ENCODE results near the gene CHTF8. TPM values are rescaled to one million over a fixed set of nuclear protein-coding genes. Genes with fewer than 3 reads are reported as not detected.

CHTF8 gene
- polyA plus RNA-seq, 1 experiment: 84.8 TPM

- Histone ChIP-seq H3K27me3 (ENCODE audit: control insufficient read depth, insufficient read depth, low read length) (no peaks in the 10 kb centered on the region), H3K4me3 (ENCODE audit: low read depth, low read length) (no peak overlapping the region), H3K27ac (ENCODE audit: low read depth, low read length) (no peak overlapping the region), H3K9me3 (ENCODE audit: control insufficient read depth, insufficient read depth, low read length) (no peaks in the 10 kb centered on the region)
- DNase-seq (ENCODE audit: low read depth, low spot score): no peak
- ChIA-PET POLR2A (interaction anchor here (0.8 kb wide), 1 partner anchor 60 kb away, joined by 12 read pairs; no protein-coding TSS in a partner anchor), CTCF (interaction anchor here (0.7 to 1.5 kb wide), 4 partner anchors 61 to 225 kb away, joined by 3 to 7 read pairs (median 3); no protein-coding TSS in a partner anchor)
- no peak for TF ChIP-seq CTCF (IDR thresholded peaks at IDR 0.05; ENCODE audit: low read depth, low read length)
Measured at GRCh38 chr16:69072640-69072974, 59.8 kb downstream of the CHTF8 start.

GRCh38 chr16:69071036-69071435 is 61.4 kb downstream of the CHTF8 start:
- POLR2A ChIA-PET: no interaction called here
- DNase-seq (ENCODE audit: low read depth, low spot score): no peak
- Histone ChIP-seq H3K27me3 (ENCODE audit: control insufficient read depth, insufficient read depth, low read length) (no peaks in the 10 kb centered on the region), H3K9me3 (ENCODE audit: control insufficient read depth, insufficient read depth, low read length) (no peaks in the 10 kb centered on the region), H3K27ac (ENCODE audit: low read depth, low read length) (no peak overlapping the region), H3K4me3 (ENCODE audit: low read depth, low read length) (no peak overlapping the region)
- TF ChIP-seq CTCF (IDR thresholded peaks at IDR 0.05; ENCODE audit: low read depth, low read length): no peak
- CTCF ChIA-PET: interaction anchor here (1.0 kb wide), 1 partner anchor 11 kb away, joined by 3 read pairs; no protein-coding TSS in a partner anchor

- no peak for DNase-seq (ENCODE audit: low read depth, low spot score)
- ChIA-PET POLR2A (interaction anchor here (0.7 kb wide), 1 partner anchor 36 kb away, joined by 4 read pairs; no protein-coding TSS in a partner anchor), CTCF (no interaction called here)
- Histone ChIP-seq H3K27me3 (ENCODE audit: control insufficient read depth, insufficient read depth, low read length) (no peaks in the 10 kb centered on the region), H3K27ac (ENCODE audit: low read depth, low read length) (no peak overlapping the region), H3K4me3 (ENCODE audit: low read depth, low read length) (no peak overlapping the region), H3K9me3 (ENCODE audit: control insufficient read depth, insufficient read depth, low read length) (no peaks in the 10 kb centered on the region)
- TF ChIP-seq CTCF (IDR thresholded peaks at IDR 0.05; ENCODE audit: low read depth, low read length): no peak
Measured at GRCh38 chr16:69069504-69069903, 62.9 kb downstream of the CHTF8 start.

Small RNA genes within 50 kb of the gene (small RNA-seq; reads per million reads assigned to genes)
- gene RNU6-22P (ENCODE audit: insufficient read length, low read depth): not detected

Other genes starting within 250 kb of the CHTF8 start
- gene HAS3, start 26.9 kb downstream of the CHTF8 start, polyA plus RNA-seq (2011; rRNA removed): 0.62 and 0.92 TPM in 2 replicates
- gene UTP4, start 61 bp upstream of the CHTF8 start, polyA plus RNA-seq (2011; rRNA removed): 54.2 and 54.3 TPM in 2 replicates
- 62.6 and 72.0 TPM in 2 replicates for gene SNTB2, start 54.6 kb upstream of the CHTF8 start, polyA plus RNA-seq (2011; rRNA removed)
- gene VPS4A, start 178.8 kb upstream of the CHTF8 start, polyA plus RNA-seq (2011; rRNA removed): 12.8 and 16.6 TPM in 2 replicates
- gene PDF, start 198.0 kb upstream of the CHTF8 start, polyA plus RNA-seq (2011; rRNA removed): 5.4 and 6.4 TPM in 2 replicates
- 22.6 and 27.5 TPM in 2 replicates for gene COG8, start 207.0 kb upstream of the CHTF8 start, polyA plus RNA-seq (2011; rRNA removed)
- gene NIP7, start 207.2 kb upstream of the CHTF8 start, polyA plus RNA-seq (2011; rRNA removed): 12.1 and 13.6 TPM in 2 replicates
- gene TMED6, start 219.2 kb upstream of the CHTF8 start, polyA plus RNA-seq (2011; rRNA removed): not detected in 2 replicates